ENCODE data around the gene GDF9. TPM values are rescaled to one million over a fixed set of nuclear protein-coding genes. Genes with fewer than 3 reads are reported as not detected.
A peak's percentile ranks its signal among the peaks of the same experiment; 100 is the strongest.

GDF9 gene
- total RNA-seq, 4 donors from 2014 or later: 0.26 to 0.40 TPM; not detected in 2

DNA sequence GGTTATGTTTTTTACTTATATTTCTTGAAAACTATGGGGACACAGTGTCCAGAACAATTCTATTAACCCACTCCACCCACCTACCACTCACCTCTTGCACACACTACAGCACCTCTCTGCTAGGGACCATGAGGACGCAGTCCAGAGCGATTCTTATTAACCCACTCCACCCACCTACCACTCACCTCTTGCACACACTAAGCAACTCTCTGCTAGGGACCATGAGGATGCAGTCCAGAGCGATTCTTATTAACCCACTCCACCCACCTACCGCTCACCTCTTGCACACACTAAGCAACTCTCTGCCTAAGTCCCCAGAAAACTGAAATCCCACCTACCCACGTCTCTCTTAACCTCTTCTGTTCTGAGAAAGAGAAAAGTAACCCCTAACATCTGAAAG, 33.7 kb downstream of the GDF9 start:
- H3K4me3 ChIP-seq: no peak overlapping the region
- intact Hi-C loops (cut with DNase I): no loop called here
- TF ChIP-seq POLR2A (IDR thresholded peaks at IDR 0.05): no peak
- TF ChIP-seq, protein P1, sequence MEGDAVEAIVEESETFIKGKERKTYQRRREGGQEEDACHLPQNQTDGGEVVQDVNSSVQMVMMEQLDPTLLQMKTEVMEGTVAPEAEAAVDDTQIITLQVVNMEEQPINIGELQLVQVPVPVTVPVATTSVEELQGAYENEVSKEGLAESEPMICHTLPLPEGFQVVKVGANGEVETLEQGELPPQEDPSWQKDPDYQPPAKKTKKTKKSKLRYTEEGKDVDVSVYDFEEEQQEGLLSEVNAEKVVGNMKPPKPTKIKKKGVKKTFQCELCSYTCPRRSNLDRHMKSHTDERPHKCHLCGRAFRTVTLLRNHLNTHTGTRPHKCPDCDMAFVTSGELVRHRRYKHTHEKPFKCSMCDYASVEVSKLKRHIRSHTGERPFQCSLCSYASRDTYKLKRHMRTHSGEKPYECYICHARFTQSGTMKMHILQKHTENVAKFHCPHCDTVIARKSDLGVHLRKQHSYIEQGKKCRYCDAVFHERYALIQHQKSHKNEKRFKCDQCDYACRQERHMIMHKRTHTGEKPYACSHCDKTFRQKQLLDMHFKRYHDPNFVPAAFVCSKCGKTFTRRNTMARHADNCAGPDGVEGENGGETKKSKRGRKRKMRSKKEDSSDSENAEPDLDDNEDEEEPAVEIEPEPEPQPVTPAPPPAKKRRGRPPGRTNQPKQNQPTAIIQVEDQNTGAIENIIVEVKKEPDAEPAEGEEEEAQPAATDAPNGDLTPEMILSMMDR (IDR thresholded peaks at IDR 0.05): no peak
- peaks cover 0 to 13% (median 0%) of the 10 kb centered on the region in 4 donors for H3K27me3 ChIP-seq
- peaks cover 5 to 24% (median 10%) of the 10 kb centered on the region in 3 donors for H3K4me1 ChIP-seq
- no peaks in the 10 kb centered on the region for H3K36me3 ChIP-seq
- WGBS, 2 donors: 83 to 90% methylated on average over 5 of the region's 5 CpGs
- no peaks in the 10 kb centered on the region for H3K9me3 ChIP-seq
- no peak overlapping the region for H3K27ac ChIP-seq
- no peak for DNase-seq

DNA sequence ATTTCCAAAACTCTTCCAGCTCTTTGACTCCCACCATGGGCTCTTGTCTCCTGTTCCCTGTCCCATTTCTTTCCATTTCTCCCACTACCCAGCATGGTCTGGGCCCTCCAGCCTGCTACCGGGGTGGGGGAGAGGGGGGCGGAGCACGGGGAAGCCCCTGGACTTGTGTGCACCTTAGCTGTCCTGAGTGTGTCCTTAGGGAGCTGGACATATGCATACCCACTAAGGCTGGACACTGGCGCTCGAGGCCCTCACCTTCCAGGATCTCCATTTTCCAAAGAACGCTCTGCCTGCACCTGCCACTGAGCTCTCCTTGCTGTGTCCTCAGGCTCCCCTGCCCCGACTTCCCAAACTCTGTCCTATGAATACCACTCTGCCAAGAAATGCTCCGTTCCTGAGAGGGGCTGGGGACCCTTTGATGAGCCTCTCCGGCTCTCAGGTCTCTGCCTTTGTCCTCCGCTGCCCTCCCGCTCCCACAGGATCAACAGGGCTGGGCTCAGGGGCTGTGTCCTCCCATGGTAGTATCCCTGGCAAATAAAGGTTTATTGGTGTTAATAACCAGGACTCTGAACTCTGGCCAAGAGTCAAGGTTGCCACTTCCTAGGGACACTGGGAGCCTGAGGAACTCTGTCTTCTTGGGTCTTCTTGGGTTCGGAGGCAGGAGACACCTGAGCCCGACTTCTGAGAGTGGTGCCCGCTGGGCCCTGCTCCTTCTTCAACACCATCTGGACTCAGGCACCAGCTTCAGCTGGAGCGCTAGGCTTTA, 35.0 kb downstream of the GDF9 start:
- peak overlapping the region; percentile 59 to 91 (median 89) for H3K4me3 ChIP-seq
- no peaks in the 10 kb centered on the region for H3K36me3 ChIP-seq
- no peaks in the 10 kb centered on the region for H3K9me3 ChIP-seq
- peaks cover 0 to 26% (median 0%) of the 10 kb centered on the region in 4 donors for H3K27me3 ChIP-seq
- intact Hi-C loops (cut with DNase I): no loop called here
- DNase-seq: no peak
- H3K4me1 ChIP-seq: peaks cover 5 to 34% (median 10%) of the 10 kb centered on the region in 3 donors
- H3K27ac ChIP-seq: peak overlapping the region; percentile 72 to 89 (median 84)
- TF ChIP-seq, protein P1 (IDR thresholded peaks at IDR 0.05): no peak
- TF ChIP-seq POLR2A (IDR thresholded peaks at IDR 0.05): no peak
- WGBS, 2 donors: 88 to 89% methylated on average over 13 of the region's 15 CpGs

DNA sequence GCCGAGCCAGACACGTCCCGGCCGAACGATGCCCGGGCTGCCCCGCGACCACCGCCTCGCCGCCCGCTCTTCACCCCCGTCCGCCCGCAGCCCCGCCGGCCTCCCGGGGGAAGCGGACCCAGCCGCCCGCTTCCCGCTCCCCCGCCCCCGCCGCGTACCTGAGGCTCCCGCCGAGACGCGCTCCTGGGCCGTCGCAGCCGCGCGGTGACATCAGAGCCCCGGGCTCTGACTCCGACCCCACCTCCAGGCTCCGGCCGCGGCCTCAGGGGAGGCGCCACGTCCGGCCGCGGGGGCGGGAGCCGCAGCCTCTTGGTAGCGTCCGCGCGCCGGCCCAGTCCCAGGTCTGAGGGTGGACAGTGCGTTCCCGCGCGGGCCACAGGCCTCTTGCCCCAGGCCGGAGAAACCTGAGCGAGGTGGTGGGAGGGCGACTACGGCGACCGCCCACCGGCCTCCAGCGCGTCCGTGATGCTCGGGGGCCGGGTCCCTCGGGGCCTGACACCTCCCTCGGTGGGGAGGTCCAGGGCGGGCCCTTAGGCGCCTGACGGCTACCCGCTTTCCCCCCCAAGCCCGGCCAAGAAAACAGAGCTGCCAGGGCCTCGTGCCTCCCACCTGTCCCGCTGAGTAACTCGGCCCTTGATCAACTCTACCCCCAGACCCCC, 35.7 kb downstream of the GDF9 start, which contains the start of gene SHROOM1:
Gene SHROOM1, minus strand, starts transcription at position 212 of the 659 bp plus-strand sequence. CDS start 4,507 bp downstream, outside the sequence.
- no peaks in the 10 kb centered on the region for H3K9me3 ChIP-seq
- peaks cover 0 to 5% (median 0%) of the 10 kb centered on the region in 3 donors for H3K36me3 ChIP-seq
- WGBS, 2 donors: 32 to 42% methylated on average over 5 to 10 of the region's 78 CpGs
- intact Hi-C loops (cut with DNase I): no loop called here
- peak in 1 of 4 donors; percentile 44 for TF ChIP-seq POLR2A (IDR thresholded peaks at IDR 0.05)
- TF ChIP-seq, protein P1 (IDR thresholded peaks at IDR 0.05): no peak
- peaks cover 9 to 41% (median 10%) of the 10 kb centered on the region in 3 donors for H3K4me1 ChIP-seq
- peak within 1 kb of the TSS; percentile 72 to 89 (median 84) for H3K27ac ChIP-seq
- H3K27me3 ChIP-seq: peaks cover 0 to 34% (median 0%) of the 10 kb centered on the region in 4 donors
- H3K4me3 ChIP-seq: peak within 1 kb of the TSS; percentile 59 to 91 (median 89)
- no peak for DNase-seq

DNA sequence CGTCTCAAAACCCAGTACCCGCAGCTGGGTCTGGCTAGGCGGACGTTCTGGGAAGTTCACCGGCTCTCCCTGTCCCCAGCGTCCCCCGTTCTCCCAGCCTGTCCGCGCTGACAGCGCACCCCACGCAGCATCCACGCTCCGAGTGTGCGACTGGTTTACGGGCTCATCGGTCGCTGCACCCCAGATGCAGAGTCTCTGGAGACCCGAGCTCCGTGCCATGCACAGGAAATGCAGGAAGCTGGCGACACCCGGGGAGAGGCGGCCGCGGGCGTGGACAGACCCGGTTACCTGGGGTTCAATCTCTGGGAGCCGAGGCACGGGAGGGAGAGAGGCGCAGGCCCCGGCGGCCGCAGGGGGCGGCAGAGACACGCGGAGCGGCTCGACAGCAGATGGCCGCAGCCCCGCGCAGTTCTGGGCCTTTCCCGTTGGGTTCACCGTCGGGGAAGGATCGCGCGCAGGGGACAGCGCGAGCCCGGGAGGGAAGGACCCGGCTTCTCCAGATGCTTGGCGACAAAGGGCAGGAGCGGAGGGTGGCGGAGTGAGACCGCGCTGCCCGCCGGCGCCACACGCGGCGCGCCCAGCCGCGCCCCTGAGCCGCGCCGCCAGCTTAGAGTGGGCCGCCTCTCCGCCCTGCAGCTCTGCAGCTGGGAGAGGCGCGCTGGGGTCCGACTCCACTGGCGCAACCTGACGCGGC, 36.4 kb downstream of the GDF9 start:
- Histone ChIP-seq H3K27ac (peak overlapping the region; percentile 72 to 89 (median 84)), H3K4me3 (peak overlapping the region; percentile 59 to 91 (median 89)), H3K36me3 (peaks cover 0 to 11% (median 0%) of the 10 kb centered on the region in 3 donors), H3K27me3 (peaks cover 0 to 40% (median 0%) of the 10 kb centered on the region in 4 donors), H3K9me3 (no peaks in the 10 kb centered on the region), H3K4me1 (peaks cover 10 to 45% (median 12%) of the 10 kb centered on the region in 3 donors)
- 0% methylated on average over 2 to 3 of the region's 75 CpGs for WGBS, 2 donors
- TF ChIP-seq, protein P1 (IDR thresholded peaks at IDR 0.05): peak; percentile 82 to 92 (median 90)
- TF ChIP-seq POLR2A (IDR thresholded peaks at IDR 0.05): peak in 1 of 4 donors; percentile 11
- intact Hi-C loops (cut with DNase I): loop anchor here (5.0 kb wide), 1 partner anchor 42 kb away; the partner anchor contains the start of gene LEAP2
- no peak for DNase-seq
